Ovary (tissue), 3 donors: ENCODE data around the gene NSMCE1.
"Not testable (repeated sequence)": the region's sequence is repeated elsewhere in the genome, so short reads cannot be mapped to it uniquely, and the experiment has no call there.

Source experiments
- EP300 ChIP-seq: sonication (generic); formaldehyde crosslinking; IDR thresholded peaks from one replicate; pipeline ENCODE4 v1.6.1; 2017; ENCODE audit warnings: antibody characterized with exemption
- POLR2A ChIP-seq: fragments of 450-650 bp; IDR thresholded peaks from one replicate; pipeline ENCODE4 v1.6.1; 2017; ENCODE audit warnings: antibody characterized with exemption, mild to moderate bottlenecking, moderate library complexity
- TF ChIP-seq, protein P1 (sequence below), 3 donors: fragments of 450-650 bp in 2 of 3; fragments of 200-600 bp in 1 of 3; IDR thresholded peaks; one replicate each; pipeline versions ENCODE4 v1.5.1 to v1.8.0; 2016 to 2022; ENCODE audit warnings: antibody characterized with exemption in 3 of 3, mild to moderate bottlenecking in 1 of 3
- donor health status: DM: no; HTN: no; CAD: no.

DNA sequence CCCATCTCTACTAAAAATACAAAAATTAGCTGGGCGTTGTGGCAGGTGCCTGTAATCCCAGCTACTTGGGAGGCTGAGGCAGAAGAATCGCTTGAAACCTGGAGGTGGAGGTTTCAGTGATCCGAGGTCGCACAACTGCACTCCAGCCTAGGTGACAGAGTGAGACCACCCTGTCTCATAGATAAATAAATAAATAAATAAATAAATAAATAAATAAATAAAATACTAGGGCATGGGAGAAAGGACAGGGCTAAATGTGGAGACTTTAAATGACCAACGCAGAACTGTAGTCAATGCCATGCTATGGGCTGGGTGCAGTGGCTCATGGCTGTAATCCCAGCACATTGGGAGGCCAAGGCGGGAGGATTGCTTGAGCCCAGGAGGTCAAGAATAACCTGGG lies 19.7 kb upstream of the NSMCE1 start:
- not testable (repeated sequence) for TF ChIP-seq EP300, POLR2A
- TF ChIP-seq, protein P1, sequence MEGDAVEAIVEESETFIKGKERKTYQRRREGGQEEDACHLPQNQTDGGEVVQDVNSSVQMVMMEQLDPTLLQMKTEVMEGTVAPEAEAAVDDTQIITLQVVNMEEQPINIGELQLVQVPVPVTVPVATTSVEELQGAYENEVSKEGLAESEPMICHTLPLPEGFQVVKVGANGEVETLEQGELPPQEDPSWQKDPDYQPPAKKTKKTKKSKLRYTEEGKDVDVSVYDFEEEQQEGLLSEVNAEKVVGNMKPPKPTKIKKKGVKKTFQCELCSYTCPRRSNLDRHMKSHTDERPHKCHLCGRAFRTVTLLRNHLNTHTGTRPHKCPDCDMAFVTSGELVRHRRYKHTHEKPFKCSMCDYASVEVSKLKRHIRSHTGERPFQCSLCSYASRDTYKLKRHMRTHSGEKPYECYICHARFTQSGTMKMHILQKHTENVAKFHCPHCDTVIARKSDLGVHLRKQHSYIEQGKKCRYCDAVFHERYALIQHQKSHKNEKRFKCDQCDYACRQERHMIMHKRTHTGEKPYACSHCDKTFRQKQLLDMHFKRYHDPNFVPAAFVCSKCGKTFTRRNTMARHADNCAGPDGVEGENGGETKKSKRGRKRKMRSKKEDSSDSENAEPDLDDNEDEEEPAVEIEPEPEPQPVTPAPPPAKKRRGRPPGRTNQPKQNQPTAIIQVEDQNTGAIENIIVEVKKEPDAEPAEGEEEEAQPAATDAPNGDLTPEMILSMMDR (IDR thresholded peaks at IDR 0.05): not testable (repeated sequence)
